Occipital lobe (tissue), 2 donors: Measurements from ENCODE around the gene PPP1R12B. TPM values are rescaled to one million over a fixed set of nuclear protein-coding genes. Genes with fewer than 3 reads are reported as not detected.
"Not testable (repeated sequence)": the region's sequence is repeated elsewhere in the genome, so short reads cannot be mapped to it uniquely, and the experiment has no call there.

Experiments used
- DNase-seq: peaks from one replicate; lab custom pipeline; 2025; lab: John Stamatoyannopoulos, UW
- total RNA-seq: library from RNA; depleted of rRNA; stranded (reverse); fragments of >200 nt; gene quantifications from one replicate; pipeline ENCODE4 v1.2.3, GENCODE V29; 2014

PPP1R12B gene
- total RNA-seq, 1 donor from 2014 or later, result 30.4 TPM

DNA sequence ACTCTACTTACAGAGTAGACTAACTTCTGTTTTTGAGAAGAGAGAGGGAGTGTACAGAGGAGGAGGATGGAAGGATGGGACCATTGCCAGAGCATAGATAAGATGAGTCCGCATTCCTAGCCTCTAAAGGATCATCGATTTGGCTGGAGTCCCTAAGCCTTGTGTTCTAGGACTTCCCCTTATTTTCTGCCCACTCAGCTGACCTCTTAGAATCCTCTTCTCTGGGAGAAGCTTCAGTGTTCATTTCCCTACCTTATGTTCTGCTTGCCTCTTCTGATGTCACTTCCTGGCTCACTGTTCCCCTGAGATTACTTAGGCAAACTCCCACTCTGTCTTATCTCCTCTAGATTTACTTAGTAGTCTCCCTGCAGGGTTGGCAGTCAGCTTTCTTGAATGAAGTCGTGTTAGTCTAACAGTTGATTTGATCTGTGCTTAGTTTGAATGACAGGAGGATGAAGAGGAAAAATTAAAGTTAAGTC lies 205.1 kb downstream of the PPP1R12B start:
- no peak for DNase-seq

DNA sequence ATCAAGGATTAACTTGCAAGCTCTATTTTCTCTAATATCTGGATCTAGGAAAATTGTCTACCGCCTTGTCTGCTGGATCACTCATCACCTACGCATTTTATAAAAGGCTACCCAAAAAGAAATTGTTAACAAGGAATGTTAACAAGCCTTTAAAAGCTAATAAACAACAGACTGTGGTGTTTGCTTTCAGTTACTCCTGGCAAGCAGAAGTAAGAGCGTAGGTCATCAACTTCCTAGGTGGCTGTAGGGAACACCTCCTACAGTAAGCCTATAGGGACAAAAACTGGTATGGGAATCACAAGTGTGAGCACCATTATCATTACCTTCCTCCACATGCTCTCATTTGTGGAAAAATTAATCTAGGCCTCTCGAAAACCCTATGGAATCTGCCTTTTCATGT lies 206.1 kb downstream of the PPP1R12B start:
- not testable (repeated sequence) for DNase-seq

DNA sequence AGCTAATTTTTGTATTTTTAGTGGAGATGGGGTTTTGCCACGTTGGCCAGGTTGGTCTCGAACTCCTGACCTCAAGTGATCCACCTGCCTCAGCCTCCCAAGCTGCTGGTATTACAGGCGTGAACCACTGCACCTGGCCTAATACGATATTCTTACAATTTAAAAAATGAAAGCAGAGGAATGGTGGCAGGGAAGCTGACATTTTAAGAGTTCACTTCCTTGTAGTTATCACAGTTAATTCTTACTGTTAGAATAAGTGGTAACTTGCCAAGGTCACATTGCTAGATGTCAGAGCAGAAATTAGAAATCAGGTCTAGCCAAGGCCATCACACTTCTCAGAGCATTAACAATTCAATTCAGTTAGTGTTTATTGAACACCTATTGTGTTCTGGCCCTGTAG lies 207.5 kb downstream of the PPP1R12B start:
- not testable (repeated sequence) for DNase-seq

DNA sequence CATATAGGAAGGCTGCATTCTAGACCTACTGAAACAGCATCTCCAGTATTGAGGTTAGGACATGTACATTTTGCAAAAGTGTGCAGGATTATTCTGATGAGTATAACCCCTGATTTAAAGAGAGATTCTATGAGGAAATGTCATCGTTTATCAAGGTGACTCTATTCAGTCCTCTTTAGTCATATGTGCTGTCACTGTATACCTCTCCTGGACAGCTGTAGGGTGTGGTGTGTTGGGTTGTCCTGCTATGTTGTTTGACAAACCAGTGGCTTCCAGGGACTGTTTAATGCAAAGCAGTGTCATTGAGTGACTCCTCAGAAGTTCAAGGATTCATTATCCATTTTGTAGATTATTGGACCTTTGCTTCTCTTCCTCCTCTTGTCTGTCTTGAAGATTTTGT lies 209.2 kb downstream of the PPP1R12B start:
- DNase-seq, result not testable (repeated sequence)

DNA sequence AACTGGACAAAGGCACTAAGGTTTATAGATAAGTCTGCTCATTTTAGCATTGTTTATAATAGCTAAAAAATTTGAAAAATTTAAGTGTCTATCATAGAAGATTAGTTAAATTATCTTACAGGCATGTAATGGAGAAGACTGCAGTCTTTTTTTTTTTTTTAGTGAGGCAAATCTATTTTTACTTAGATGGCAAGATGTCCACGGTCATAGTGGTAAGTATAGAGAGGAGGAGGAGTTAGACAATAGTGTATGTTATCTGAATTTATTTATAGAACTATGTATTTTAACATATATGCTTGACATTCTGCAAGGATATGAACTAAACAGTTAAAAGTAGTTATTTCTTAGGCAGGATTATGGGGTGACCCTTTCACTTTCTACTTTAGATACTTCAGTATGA lies 212.7 kb downstream of the PPP1R12B start:
- DNase-seq, result no peak

DNA sequence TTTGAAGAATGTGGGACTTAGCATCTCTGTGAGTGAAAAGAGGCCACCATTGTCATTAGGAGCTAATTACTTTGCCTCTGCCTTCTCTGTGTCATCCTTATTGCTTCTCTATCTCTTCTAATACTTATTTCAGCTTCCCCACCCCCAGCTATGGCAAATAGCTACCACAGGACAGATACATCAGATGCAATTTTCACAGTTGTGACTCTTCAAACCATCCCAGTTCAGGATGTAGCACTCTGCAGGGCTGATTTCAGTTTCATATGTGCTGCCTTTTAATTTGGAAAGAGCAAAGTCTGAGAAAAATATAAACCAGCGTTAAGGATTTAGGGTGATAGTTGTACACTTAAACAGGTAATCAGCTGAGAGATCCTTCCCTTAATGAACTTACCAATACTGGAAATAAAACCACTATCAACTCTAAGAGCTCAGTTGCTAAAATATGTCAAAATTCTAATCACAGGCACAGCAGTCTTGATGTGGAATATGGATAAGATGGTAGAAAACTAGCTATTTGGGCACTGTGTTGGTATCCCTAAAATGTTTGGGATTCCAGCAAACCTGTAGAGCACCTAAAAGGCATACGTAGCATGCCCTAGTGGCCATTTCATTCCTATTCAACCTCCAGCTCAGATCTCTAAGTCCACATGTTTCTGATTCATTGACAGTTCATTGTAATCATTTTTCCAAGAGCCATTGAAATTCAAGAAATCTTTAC lies 213.4 kb downstream of the PPP1R12B start:
- no peak for DNase-seq

DNA sequence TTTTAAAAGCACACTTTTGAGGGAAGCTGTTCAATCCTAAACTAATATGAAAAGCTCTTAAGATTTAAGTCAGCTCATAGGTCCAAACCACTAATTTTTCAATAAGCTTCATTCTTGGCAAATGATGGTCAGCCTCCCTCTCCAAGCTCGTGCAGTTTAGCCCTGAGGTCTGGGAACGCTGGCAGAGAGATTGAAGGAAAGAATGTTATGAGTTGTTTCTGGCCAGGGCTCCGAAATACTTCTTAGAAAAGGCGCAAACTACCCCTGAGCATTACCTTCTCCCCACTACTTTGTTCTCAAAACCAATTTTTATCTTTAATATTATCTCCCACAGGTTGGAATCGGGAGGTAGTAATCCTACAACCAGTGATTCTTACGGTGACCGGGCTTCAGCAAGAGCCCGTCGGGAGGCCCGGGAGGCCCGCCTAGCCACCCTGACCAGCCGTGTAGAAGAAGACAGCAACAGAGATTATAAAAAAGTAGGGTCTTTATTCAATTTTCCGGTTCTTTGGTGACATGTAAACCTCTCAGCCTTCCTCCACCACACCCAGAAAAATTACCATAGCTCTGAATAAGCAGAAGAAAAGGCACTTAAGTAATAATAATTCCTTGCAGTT lies 214.1 kb downstream of the PPP1R12B start:
- DNase-seq, result no peak

DNA sequence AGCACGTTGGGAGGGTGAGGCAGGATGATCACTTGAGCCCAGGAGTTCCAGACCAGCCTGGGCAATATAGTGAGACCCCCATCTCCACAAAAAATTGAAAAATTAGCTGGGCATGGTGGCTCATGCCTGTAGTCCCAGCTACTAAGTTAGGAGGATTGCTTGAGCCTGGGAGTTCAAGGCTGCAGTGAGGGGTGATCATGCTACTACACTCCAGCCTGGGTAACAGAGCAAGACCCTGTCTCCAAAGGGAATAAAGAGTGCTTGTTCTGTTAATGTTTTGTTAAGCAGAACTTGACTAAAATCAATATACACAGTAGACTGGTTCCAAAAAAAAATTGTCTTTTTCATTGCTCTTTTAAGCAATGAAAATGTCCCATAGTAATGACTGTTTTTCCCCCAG lies 215.3 kb downstream of the PPP1R12B start:
- DNase-seq, result no peak

DNA sequence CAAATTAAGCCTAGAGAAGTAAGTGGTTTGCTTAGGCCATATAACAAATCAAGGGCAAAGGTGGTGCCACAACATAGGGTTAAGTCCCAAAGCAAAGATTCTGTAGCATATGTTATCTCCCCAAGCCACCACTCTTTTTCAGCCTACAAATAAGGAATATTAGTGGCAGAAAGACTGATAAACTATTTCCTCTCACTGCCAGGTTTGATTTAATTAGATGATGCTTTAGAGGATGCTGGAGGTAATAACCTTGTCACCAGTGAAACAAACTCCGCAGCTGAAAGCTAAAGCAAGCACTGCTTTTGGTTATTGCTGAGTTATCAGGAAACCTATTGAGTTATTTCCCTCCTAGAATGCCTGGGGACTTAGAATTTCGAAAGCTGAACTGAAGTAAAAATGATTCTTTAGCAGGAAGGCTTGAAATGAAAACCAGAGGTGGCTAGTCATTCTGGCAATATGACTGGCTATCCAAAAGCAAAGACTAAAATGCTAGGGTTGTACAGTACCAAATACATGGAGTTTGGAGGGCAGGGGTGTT lies 216.5 kb downstream of the PPP1R12B start:
- DNase-seq, result no peak

DNA sequence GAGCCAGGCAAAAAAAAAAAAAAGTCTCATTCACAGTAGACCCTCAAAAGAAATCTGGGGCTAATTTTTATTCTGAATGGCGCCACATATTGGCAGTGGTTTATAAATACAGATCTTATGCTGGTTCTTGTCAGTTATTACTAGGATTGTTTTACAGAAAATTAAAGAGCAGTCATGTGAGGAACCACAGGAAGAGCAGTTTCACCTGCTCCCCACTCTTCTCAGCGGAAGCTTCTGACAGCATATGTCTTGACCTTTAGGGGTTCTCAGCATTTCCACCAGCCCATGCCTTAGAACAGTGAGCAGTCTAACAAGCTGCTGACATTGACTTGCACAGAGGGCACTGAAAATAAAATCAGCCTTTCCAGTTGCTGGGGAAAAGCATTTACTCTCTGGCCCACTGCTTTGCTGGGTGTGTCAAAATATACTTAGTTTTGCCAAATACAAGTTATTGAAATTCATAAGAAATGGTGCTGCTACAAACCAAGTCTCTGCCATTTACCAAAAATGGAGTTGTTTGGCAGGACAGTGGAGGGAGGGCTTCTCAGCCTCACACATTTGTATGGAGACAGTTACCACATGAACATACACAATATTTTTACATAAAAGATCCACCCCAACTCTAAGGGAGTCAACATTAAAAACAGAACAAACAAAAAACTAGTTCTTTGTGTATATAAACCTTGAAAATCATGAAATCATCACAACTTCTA lies 217.5 kb downstream of the PPP1R12B start:
- DNase-seq, result no peak

DNA sequence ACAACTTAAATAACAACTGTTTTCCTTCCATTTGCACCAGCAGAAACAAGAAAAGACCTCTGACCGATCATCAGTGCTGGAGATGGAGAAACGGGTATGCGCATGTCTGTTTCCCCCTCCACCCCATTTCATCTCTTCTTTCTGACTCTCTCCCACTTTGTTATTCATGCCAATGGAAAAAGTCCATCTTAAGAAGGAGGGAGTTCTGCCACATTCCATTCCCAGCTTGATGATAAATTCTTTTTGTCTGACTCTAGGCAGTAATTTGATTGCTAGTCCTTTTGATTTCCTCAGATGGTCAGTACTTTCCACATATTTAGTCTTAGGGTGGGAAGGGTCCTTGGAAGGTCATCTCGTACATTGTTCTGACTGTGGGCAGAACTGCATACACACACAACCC lies 219.2 kb downstream of the PPP1R12B start:
- DNase-seq, result no peak

DNA sequence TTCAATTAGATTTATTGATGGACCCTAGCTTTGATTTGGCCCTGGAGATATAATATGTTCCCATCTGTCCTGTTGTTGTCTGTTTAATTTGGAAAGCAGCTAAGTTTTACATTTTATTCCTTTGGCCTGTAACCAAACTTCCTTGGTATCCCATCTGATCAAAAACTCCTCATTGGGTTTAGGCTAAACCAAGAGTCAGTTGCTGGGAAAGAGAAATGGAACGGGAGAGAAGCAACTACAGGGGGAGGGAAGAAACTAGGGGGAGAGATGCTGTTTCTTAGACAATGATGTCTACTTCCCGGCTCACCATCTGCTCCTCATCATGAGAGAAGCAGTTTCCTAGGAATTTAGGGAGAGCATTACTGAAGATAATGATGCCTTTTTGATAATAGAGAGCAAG lies 219.9 kb downstream of the PPP1R12B start:
- no peak for DNase-seq

DNA sequence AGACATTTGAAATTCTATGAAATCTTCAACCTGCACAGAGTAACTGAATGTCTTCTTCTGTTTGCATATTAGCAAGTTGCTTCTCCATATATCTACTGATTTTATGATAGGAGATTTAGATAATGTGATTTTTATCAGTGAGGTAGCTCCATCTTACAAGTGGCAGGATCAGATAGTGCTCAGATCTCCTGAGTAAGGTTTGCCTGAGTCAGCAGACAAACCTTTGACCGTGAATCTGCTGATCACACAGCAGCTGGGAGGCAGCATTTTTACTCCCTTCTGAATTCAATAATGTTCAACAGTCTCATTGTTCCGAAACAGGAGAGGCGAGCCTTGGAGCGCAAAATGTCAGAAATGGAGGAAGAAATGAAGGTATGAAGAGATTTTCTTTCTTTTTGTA lies 220.3 kb downstream of the PPP1R12B start:
- DNase-seq, result no peak

DNA sequence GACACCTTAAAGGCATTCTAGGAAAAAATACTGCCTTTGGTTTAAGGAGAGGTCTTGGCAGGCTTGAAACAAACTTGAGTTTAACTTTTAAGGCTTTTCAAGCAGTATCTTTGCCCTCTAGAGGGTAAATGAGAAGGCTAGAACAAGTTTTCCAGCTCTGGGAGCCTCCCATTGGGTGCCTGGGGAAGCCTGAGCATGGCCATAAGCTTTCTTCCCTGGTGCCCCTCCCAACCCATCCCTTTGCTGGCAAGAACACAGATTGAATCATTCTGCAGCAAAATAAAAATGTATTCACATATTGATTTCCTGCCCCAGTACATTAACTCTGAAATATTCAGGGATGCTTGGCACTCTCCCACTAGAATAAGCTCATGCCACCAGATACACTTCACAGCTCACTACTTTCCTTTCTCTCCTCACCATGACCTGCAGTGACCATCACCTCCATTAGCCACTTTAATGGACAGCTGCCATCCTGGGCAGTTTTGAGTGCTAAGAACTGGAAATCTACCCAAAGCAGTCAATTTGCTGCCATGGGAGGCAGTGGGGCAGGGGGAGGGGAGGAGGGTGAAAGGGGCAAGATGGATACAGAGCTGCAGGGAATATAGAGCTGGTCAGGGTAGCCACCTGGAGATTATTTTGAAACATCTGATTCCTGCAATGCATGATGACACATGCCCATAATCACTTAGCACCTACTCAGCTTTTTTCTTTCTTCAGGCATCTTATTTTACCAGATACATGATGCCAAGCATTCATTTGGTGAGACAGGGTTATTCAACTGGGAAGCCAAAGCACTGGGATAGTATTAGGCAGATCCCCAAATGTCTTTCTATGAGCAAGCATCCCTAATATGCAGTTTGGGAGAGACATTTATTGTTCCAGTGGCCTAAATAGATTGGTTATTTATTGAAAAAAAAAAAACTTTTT lies 221.2 kb downstream of the PPP1R12B start:
- DNase-seq, result no peak

DNA sequence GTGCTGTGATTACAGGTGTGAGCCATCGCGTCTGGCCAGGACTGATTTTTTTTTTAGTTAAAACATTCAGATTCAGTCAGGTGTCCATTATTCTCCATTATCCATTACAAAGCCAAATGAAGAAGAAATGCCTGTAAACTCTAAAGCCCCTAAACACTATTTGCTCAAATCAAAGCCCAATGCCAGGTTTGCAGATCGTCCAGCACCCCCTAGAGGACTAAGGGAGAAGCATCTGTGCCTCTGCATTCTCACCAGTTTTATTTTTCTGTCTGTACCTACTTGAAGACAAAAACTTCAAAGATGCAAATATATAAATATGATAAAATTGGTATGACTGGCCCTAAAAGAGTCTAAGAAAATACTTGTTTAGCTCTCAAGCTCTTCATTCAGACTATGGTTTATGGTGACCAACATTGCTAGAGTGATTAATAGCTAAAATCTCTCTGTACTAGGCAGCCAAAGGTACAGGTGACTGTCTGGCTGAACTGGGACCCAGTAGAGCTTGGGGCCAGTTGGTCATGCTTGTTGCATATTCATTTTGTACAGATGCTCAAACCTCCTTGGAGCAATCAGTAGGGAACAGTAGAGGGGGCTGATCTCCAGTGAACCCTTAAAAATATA lies 223.3 kb downstream of the PPP1R12B start:
- DNase-seq, result no peak

DNA sequence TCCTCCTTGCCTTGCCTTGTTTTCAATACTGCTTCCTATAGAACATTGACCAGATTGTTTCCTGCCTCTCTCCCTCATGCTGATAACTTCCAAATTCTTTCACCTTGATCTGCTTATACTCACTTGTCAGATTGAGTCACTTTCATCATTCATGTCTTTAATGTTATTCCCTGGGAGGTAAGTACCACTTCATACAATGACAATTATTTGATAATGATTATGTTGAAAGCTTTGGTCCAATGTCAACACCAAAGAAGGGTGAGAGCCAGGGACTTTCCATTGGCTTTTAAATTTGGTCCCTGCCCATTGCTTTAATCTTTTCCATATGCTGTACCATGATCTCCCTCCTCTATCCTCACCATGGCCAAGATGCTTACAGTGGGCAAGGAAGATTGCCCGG lies 224.4 kb downstream of the PPP1R12B start:
- no peak for DNase-seq

DNA sequence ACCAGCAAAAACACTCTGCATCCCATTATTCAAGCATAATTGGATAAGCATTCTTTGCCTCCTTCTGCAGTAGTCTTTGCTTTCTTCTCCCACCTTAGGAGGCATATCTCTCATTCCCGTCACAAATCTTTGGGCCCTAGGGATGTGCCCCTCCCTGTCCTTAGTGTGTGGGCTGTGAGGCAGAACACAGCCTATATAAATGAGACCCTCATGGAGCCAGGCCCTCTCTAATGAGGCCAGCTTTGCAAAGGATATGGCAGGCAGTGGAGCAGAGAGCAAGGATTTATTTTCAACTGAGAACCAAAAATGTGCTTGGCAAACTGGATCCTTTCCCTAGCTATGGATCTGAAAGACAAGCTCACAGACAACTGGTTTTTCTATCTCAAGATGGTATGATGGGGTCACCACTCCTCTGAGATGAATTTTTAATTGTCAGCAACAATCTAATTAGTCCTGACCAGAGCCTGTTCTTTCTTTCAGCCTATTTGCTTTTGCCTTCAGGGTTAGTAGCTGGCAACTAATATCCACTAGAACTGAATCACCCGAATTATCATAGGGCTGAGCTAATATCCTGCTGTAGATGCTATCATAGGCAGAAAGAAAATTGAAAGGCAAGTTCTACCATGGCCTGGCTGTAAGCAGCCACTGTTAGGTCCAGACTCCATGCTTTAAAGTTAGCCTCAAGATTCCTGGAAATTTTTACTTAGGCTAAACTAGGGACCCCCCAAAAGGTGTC lies 227.6 kb downstream of the PPP1R12B start:
- DNase-seq, result no peak

DNA sequence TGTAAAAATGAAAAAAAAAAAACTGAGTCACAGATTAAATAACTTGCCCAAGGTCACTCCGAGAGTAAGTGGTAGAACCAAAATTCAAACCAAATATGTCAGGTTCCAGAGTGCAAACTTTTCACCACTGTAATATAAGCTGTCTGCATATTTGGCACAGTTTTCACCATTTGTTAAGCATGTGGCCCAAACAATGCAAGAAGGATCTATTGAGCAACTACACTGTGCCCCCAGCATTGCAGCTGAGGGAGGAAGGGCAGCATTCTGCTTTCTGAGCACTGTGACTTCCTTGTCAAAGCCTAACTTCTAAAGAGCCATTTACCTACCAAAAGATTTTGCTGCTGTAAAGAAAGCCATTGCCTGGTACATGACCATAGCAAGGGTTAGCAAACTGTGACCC lies 228.3 kb downstream of the PPP1R12B start:
- DNase-seq, result no peak

DNA sequence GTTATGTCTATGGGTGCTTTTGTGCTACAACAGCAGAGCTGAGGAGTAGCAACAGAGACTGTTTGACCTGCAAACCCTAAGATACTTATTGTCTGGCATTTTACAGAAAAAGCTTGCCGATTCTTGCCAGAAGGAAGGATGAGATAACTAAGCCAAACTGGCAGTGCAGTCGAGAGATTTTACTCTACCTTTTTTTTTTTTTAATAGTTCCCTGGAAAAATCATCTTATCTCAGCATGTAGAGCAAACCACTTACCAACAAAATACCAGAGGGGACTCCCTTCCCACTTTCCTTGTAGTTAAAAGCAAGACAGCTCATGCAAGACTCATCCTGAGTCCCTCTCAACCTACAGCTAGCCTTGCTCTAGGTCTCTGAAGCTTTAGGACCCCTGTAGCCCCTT lies 228.9 kb downstream of the PPP1R12B start:
- no peak for DNase-seq

DNA sequence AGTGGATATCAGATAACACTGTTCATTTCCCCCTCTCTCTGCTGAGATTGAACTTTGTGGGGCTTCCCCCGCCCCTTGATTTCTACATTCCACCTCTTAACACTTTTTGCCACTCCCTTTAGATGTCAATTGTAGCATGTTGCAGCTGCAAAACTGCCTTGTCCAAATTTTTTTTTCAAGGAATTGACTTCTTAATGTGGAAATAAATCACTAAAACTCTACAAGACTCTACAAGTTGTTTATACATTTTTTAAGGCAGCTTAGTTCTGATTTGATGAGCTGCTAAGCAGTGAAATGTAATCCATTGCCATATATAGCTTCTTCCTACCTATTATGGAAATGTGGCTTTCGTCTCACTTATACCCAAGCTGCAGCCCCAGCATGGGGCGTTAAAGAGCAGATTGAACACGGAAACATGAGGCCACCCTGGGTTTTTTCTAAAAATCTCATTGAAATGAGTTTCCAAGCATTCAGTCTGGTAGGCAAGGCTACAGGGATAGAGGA lies 229.6 kb downstream of the PPP1R12B start:
- DNase-seq, result no peak
